Measurements from ENCODE around the gene GALNT17.

Gene GALNT17

DNA sequence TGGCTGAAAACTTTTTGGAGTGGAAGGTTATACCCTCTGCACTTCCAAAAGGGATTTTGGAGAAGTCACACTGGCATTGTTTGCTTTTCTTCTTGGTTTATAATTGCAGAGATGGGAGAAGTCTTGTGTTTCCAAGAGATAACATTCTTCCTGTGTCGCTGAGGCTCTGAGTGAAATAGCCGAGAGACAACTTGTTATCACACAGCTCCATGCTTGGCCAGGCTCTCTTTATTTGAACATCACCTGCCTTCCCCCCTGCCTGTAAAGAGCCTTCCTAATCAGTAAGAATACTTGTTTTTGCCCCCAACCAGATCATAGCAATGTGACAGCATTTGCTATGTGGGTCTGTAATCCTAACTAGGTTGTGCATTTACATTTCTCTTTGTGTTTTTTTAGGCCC lies 270.7 kb downstream of the GALNT17 start:
- no peak for DNase-seq (ENCODE audit: low spot score)

DNA sequence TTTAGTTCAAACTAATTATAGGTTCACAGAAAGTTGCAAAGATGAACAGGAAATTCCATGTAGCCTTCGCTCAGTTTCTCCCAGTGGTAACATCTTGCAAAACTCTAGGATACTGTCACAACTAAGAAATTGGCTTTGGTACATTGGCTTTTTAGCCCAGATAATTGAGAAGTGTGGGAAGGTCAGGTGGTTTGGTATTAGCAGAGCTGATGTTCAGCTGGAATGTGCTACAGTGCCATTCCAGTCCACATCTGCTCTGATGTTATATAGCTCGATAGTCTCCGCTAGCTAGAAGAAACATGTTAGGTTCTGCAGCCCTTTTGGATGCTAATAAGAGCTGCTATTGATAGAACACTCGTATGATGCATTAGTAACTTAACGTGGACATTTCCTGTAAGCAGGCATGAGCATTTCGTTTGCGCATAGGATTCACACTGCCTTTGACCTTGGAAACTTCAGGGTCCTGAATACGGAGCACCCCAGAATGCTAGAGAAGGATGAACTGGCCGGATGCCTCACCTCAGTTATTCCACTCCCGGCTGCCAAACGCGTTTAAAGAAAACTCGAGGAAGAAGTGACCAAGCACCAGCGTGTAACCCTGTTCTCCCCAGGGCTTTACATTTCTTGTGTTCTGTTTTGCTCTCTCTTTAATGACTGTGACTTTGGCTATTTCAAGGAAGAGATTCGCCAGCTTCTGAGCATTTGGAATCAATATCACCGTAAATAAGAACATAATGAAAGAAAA lies 271.4 kb downstream of the GALNT17 start:
- no peak for DNase-seq (ENCODE audit: low spot score)

DNA sequence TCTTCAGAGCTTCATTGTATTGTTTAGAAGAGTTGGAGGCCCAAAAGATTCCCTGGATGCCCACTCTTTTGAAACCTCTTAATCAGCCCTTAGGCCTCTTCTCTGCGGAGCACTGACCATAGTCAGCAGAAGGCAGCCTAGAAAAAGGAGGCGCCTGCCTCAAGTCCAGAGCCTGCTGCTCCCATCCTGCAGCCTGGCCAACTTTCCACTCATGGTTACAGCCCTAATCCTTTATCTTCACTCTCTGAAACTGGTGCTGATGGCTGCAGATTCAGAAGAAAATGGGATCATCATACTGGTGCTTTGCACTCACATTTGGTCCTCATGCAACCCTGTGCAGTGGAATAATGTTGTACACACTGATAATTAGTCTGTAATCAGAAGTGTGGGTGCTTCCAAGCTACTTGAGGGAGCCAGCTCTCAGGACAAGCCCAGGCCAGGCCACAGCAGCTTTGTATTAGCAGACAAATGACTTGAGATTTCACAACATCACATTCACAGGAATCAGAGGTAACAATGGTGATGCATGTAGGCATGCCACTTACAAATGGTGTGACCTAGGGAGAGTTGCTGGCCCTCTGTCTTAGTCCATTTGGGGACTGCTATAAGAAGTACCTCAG lies 272.9 kb downstream of the GALNT17 start:
- no peak for DNase-seq (ENCODE audit: low spot score)

DNA sequence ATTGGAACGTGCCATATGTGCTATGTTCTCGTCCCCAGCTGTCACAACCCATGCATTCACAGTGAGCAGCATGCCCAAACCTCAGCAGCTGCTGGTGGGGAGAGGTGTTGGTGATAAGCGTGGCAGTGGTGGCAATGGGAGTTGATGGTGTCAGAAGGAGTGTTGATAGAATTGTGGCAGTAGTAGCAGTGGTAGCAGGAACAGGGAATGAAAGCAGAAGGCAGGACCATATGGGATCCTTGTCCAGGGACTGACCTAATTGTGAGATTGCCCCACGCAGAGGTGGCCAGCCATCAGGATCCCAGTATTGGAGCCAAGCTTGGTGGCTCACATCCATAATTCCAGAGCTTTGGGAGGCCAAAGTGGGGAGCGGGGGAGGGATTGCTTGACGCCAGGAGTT lies 276.3 kb downstream of the GALNT17 start:
- no peak for DNase-seq (ENCODE audit: low spot score)

DNA sequence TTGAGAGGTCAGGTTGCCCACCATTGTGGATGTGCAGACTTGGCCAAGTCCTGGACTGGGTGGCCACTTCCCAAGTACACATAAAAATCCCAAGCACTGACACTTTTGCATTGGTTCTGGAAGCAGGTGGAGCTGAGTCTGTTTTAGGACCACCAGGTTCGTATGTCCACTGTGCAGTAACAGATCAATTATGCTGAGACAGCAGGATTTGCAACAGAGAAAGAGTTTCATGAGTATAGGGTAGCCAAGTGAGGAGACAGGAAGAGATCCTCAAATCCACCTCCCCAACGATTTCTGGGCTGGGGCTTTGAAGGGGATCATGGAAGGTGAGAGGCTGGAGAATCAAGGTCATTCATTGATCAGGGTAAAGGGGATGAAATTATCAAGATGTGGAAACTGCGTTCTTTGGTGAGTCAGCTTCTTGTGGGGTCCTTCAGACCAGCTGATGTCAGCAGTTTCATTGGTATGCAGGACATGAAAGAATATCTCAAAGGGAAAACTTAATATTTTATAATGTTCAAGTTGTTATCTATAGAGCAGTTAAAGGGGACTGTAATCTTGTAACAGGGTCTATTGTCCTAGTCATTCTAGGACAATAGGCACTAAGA lies 277.7 kb downstream of the GALNT17 start:
- DNase-seq (ENCODE audit: low spot score), result no peak

DNA sequence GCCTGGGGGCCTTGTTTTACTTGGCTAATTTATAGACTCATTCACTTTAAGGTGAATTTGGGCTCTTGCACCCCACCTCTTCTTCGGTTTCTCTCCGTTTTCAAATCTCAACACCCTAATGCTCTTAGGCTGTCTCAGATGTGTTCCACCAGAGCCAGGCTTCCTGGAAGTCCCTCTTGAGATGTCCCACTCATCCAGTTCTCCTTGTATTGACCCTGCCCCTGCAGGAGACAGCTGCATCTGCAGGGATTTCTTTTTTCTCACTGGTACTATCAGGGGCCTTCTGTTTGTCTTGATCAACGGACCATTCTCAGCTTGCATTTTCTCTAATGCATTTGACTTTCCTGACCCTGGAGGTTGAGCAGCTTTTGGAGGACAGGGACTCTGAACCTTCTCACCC lies 279.5 kb downstream of the GALNT17 start:
- no peak for DNase-seq (ENCODE audit: low spot score)

DNA sequence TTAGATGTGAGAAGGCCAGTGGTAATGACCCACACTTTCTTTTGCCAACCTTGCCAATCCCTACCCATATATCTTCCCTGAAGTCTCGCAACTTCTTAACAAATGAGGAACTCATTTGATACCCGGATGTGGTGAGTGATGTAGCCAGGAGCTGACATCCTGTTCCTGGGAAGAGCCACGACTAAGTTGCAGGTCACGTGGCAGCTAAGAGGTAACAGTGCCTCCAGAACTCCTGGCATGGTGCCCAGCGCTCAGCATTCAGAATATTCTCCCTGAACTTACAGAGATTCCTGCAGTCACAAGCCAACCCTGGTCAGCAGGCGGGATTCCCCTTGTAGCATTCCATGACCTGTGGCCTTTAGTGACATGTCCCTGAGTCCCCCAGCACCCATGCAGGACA lies 282.5 kb downstream of the GALNT17 start:
- DNase-seq (ENCODE audit: low spot score), result no peak

DNA sequence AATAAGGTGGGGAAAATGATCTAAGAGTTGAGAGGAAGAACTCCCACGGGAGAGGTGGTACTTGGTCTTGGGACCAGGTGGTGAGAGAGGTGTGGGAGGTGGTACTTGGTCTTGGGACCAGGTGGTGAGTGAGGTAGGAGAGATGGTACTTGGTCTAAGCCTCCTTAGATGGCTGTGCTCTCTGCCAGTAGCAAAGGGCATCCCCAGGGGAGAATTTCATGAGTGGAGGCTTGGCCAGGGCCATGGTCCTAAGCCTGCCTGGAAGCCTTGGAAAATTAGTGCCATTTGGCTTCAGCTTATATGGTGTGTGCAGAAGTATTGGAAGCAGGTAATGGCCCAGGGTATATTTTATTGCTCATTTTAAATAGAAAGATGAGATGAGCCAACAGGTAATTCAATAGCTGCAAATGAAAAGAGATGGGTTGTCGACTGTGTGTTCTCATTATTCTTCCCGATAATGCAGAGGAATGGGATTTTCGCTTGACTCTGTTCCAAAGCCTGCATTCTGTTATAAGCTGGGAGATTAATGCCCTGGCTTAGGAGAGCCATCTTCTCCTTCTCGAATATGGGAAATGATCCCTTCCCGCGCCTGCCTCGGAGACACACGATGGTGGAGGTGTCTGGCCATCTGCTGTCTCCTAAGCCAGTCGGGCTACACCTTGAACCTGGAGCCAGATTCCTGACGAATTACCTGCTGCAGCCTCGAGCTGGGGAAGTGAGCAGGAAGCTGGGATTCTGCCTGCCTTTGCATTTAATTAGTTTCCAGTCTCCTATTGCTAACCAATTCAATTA lies 287.8 kb downstream of the GALNT17 start:
- DNase-seq (ENCODE audit: low spot score), result no peak

DNA sequence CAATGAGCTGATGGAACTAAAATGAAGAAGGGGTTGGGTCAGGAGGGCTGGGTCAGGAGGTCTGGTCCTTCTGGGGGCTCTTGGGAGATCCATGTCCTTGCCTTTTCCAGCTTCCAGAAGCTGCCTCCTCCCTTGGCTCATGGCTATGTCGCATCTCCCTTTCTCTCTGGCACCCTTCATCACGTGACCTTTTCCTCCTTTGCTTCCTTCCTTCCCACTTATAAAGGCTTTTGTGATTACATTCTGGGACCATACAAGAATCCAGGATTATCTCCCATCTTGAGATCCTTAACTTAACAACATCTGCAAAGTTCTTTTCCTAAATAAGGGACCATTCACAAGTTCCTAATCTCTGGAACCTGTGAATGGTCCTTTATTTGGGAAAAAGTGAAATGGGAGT lies 290.2 kb downstream of the GALNT17 start:
- DNase-seq (ENCODE audit: low spot score), result no peak

DNA sequence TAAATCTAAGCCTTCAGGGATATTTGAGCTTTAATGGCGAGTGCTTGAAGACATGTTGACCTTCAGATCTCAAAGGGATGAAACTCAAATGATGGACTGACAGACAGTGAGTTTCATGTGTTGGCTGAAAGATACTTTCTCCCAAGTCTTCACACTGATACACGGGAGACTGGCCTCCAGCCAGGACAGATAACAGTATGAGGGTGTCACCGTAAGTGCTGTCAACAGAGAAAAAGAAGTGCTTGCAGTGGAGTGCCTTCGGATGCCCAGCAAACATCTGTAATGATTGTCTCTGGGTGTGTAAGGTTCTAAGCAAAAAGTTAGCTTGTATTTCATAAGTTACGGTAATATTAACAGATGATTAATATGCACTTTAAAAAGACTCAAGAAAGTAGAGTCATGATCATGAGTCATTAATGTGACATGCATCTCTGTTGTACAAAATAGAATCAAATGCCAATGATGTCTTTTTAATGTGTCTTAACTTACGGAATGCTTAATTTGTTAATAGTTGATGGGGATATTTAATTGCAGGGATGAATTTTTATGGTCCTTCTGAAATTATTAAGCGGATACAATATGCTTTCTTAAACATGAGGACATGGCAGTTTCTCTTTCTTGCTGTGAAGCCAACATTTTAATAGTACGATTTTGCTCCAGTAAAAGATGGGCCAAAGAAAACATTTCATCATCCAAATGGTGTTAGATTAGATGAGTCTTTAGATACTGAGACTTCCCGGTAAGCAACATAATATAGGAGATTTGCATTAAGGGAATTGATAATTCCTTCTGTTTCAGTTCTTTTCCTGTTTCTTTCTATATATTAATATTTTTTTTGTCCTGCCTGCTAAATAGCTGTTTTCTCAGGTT lies 292.5 kb downstream of the GALNT17 start:
- no peak for DNase-seq (ENCODE audit: low spot score)

DNA sequence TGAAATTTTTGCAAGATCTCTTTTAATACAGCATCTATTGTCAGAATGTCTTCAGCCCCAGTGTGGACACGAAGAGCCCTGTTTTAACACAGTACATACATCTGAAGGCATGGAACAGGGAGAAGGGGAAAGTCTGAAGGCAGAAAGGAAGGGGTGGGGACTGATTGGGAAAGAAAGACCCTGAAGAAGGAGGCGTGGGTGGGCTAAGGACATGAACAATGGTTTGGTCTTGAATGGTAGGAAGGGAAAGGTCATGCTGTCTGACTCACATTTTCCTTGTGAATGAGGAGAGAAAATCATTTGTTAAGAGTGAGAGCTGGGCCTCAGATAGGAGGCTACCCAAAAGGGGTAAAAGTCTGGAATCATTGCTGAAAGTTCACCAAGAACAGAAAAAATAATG lies 297.1 kb downstream of the GALNT17 start:
- DNase-seq (ENCODE audit: low spot score), result no peak

DNA sequence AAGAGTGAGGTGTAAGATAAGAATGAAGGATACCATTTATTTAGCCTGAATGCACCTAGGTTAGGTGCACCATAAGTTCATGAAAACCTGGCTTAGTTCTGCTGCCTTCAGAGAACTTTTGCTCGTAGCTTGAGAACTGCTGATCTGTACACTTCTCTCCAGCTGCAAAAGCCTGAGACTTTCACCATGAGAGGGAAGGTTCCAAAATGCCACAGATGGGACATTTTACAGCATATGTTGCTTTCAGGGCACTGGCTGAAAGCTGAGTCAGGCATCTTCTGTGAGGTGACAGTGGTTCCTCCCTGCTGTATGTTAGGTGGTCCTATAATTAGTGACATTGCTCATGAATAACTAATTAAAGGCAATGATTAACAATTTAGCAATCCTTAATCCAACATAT lies 298.3 kb downstream of the GALNT17 start:
- DNase-seq (ENCODE audit: low spot score), result no peak

DNA sequence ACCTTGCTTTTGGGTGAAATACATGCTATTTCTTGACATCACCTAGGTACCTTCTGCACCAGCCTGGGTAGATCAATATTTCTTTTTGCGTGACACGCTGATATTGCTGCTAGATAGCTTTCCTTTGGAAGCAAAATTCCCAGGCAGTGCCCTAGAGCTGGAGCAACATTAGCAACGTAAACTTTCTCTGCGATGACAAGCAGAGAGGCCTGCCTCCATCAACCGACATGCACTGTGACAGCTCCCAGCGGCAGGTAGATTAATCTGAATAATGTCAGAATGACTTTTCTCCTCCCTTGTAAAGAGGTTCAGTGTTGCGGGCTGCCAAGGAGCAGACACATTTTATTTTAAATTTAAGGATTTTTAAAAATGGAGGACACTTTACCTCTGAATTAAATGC lies 307.4 kb downstream of the GALNT17 start:
- no peak for DNase-seq (ENCODE audit: low spot score)

DNA sequence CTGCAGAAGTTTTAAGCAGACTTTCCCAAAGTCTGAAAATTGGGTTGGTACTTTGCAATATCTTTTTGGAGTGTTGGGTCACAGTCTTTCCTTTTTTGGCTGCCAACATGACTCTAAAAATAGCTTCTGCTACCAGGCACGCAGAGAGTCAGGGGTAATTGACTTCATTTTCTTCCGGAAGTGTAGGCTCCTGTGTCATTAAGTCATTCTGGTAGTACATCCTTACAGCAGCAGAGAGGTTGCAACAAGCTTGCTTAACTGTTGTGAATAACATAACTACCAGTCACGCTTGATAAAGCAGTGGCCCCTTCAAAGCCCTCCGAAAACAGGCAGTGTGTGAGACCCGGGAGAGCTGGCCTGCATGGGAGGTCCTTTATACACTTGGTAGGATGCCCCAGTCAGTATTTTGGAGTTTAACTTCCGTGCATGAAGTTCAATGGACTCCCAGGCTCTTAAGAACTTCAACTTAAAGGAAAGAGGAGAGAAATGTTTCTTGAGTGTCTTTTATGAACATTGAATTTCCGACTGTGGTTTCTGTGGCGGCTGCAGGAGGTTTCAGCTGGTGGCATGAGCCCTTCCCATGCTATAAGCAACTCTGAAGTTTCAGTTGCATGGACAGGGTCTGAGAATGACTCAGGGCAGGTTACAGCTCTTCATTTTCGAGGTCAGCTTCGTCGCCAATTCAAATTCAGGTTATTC lies 310.7 kb downstream of the GALNT17 start:
- DNase-seq (ENCODE audit: low spot score), result no peak

DNA sequence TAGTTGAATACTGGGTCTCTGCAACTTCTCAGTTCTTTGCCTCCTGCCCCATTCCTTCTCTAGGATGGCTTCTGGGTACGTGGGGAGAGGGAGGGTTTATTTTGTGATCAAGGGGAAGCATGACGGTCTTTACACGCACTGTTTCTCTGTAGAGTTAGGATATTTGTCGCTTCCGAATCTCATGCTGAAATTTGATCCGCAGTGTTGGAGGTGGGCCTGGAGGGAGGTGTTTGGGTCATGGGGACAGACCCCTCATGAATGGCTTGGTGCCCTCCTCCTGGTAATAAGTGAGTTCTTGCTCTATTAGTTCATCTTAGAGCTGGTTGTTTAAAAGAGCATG lies 311.2 kb downstream of the GALNT17 start:
- no peak for DNase-seq (ENCODE audit: low spot score)

DNA sequence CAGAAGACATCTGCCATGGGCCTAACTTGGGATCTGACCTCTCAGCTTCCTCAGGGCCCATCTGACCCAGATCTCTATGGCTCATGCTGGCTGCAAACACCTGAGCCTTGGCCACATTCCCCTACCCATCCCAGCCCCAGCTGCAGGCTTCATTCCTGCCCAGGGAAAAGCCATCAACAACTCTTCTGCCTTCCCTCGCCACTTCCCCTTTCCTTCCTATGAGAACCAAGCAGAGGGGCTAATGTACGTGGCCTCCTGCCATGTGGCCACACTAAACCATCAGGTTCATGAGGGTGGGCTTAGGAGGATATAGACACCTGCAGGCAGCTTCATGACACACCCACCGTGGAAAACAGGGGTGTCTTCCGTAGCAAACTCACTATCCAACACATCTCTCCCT lies 312.2 kb downstream of the GALNT17 start:
- no peak for DNase-seq (ENCODE audit: low spot score)

DNA sequence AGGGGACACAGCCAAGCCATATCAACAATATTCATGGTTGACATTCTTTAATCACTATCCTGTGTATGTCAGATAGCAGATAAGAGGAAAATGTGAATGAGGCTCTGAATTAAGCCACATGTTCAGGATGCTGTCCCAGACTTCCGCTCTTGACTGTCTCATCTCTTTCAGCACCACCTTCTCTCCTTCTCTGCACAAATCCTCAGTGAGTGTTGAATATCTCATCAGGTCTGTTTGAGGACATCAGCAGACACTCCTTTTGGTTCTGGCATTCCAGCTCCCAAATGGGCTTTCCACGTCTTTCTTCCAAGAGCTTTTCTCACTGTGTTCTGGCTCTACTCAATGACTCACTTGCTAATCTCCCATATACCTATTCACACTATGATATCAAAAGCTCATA lies 321.7 kb downstream of the GALNT17 start:
- no peak for DNase-seq (ENCODE audit: low spot score)

DNA sequence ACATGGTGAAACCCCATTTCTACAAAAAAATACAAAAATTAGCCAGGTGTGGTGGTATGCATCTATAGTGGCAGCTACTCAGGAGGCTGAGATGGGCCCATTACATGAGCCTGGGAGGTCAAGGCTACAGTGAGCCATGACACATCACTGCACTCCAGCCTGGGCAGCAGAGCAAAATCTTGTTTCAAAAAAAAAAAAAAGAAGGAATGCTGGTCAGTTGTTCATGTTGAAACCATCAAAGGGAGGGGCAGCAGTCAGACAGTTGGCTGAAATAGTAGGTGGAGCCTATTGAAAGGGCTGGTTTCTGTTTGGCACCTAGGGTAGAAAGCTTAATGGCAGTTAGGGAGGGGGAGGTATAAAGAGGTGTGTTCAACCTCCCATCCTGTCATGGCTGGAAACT lies 323.0 kb downstream of the GALNT17 start:
- DNase-seq (ENCODE audit: low spot score), result no peak

DNA sequence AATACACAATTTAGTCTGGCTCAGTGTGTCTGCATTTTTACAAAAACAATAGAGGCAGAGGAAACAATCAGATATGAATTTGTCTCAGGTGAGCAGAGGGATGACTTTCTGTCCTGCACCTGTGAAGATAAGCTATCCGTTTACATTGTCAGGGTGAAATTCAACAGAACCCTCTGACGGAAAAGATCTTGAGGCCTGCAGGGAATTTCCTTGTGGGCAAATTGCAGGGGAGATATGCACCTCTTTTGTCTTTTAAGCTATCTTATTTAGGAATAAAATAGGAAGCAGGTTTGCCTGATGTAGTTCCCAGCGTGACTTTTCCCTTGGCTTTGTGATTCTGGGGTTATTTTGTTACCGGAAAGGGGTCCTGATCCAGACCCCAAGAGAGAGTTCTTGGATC lies 325.1 kb downstream of the GALNT17 start:
- no peak for DNase-seq (ENCODE audit: low spot score)

DNA sequence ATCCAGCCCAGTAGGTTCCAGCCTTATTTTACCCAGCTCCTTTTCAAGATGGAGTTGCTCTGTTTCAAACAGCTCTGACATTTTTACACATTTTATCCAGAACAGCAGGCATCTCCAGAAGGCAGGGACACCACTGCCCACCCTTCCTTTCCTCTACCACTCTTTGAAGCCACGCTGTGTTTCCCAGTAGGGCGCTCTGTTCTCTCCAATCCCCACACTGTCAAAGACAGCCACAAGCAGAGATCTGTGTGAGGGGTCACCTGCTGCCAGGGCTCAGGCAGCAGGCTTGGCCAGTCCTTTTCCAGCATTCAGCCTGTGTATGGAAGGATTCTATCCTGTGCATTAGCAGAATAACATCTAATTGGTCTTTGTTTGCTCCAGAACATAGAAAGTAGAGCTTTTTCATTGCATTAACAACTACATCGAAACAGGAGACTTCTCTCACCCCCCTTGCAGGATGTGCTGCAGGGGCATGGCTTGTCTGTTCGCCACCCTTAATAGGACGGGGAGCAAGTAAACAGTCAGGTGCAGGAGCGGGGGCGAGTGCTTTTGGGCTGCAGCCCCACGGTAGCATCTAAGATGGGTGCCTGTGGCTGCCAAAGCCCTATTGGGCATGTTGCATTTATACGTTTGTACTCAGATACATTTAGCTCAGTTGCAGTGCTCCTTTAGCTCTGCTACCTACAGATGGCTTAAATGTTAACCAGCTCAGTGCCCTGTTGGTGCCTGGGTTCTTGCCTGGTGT lies 326.1 kb downstream of the GALNT17 start:
- DNase-seq (ENCODE audit: low spot score), result no peak

DNA sequence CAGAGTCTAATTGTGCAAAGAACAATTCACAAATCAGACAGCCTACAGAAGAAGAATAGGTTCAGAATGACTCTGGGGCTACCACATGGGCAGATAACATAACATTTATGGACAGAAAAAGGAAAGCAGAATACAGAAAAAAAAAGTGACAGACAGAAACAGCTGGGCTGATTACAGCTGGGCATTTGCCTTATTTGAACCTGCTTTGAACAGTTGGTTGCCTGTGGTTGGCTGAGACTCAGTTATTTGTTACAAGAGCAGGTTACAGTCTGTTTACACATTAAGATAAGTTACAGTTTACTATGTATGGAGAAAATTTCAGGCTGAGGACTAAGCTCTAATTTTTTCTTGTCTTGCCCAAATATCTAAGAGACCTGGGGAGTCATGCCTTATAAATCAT lies 327.2 kb downstream of the GALNT17 start:
- DNase-seq (ENCODE audit: low spot score), result no peak
